Progenitor cell of endocrine pancreas (in vitro differentiated cells): ENCODE measurements around the gene CRY1. TPM values are rescaled to one million over a fixed set of nuclear protein-coding genes. Genes with fewer than 3 reads are reported as not detected.

Experiments used
- DNase-seq: peaks from one replicate; pipeline ENCODE4 v3.0.0; 2021; ENCODE audit warnings: low spot score; ENCODE audit not compliant: unreplicated experiment
- H3K27ac Mint-ChIP-seq: 2 replicates; pipeline ENCODE4 v1.8.0; 2021; ENCODE audit warnings: mild to moderate bottlenecking, moderate library complexity, mixed read lengths
- H3K27me3 Mint-ChIP-seq: 2 replicates; pipeline ENCODE4 v1.8.0; 2021; ENCODE audit warnings: mixed read lengths
- H3K36me3 Mint-ChIP-seq: 2 replicates; pipeline ENCODE4 v1.8.0; 2022; ENCODE audit warnings: mixed read lengths; ENCODE audit not compliant: insufficient read depth
- H3K4me1 Mint-ChIP-seq: 2 replicates; pipeline ENCODE4 v1.8.0; 2021; ENCODE audit warnings: low read depth, mixed read lengths
- H3K4me3 Mint-ChIP-seq: 2 replicates; pipeline ENCODE4 v1.8.0; 2021; ENCODE audit warnings: low read depth, mild to moderate bottlenecking, moderate library complexity, mixed read lengths
- H3K9me3 Mint-ChIP-seq: 2 replicates; pipeline ENCODE4 v1.8.0; 2021; ENCODE audit warnings: low read depth, mixed read lengths
- total RNA-seq: library from RNA; stranded (reverse); gene quantifications from 2 replicates; pipeline ENCODE4 v1.2.1, GENCODE V29; 2021
- TF ChIP-seq, protein P1 (sequence below): fragments of 200-600 bp; sonication (generic); IDR thresholded peaks from one replicate; pipeline ENCODE4 v1.5.0; 2021; ENCODE audit warnings: antibody characterized with exemption, mild to moderate bottlenecking; ENCODE audit not compliant: unreplicated experiment

The CRY1 gene
- total RNA-seq, 1 donor from 2014 or later = 26.9 TPM

DNA sequence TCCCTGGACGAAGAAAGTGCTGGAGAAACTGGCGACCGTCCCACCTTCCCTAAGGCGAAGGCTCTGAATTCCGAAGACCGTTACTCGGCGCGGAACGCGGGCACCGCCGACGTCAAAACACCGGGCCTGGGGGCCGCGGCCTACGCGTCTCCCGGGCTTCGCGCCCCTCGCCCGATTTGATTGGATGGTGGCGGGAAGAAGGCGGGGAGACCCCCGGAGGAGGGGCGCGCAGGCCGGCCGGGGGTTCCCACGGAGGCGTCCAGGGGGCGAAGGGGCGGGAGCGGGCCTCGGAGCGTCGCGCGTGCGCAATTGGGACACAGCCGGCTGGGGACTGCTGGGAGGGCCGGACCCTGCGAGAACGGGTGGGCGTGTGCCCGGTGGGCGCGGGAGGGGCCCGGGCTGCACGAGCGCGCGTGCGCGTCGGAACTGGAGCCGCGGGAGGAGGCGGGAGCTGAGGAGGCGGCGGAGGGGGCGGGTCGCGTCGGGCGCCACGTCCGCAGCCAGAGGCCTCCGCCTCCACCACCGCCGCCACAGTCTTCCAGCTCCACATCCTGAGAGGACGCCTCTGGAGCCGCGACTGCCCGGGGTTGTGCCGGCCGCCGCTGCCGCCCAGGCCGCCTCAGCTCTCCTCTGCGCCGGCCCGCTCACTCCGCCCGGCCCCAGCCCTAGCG, 137.8 kb downstream of the CRY1 start, which contains the start of gene TMEM263:
TSS of gene TMEM263 (plus strand) at position 531 of the 671 bp plus-strand sequence. CDS start 11,210 bp downstream, outside the sequence.
- peak; percentile 95 for DNase-seq
- peak within 1 kb of the TSS; percentile 98 for H3K27ac Mint-ChIP-seq
- peak within 1 kb of the TSS; percentile 93 for H3K4me3 Mint-ChIP-seq

DNA sequence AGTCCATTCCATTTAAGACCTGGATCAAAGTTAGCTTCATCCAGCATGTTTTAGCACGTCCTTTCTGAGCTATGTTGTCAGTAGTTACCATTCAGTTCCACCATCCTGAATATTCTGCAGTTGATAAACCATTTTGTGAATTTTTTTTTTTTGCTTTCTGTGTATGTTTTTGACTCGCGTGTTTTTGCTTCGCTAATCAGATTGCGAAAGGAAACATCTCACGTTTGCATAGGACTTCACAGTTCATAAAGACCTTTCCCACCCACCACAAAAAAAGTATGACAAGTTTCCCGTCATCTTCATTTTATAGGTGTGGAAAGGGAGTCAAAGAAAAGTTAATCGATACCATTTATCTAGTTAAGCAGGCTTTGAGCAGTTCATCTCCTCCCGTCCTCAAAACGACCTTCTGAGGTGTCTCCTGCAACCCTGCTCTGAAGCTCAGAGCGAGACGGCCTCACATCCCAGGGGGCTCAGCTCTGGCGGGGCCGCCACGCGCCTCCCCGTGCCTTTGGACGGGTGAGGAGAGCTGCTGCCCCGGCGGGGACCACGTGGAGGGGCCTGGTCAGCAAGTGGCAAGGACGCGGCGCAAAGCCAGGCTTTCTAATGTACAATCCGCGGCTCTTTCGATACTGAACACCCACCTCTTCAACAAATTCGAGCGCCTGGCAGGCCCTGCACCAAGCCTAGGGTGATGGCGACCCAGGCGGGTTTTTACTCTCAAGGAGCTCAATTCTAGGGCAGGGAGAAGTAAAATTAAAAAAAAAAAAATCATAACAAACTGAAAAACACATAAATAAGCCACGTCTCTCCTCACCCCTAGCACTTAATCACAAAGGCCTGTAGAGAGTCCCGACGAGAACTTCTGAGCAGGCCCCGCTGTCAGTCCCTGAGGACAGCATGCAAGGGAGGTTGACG, 138.6 kb downstream of the CRY1 start:
- H3K36me3 Mint-ChIP-seq = no peaks in the 10 kb centered on the region
- peaks cover 24% of the 10 kb centered on the region for H3K27me3 Mint-ChIP-seq
- TF ChIP-seq, protein P1, sequence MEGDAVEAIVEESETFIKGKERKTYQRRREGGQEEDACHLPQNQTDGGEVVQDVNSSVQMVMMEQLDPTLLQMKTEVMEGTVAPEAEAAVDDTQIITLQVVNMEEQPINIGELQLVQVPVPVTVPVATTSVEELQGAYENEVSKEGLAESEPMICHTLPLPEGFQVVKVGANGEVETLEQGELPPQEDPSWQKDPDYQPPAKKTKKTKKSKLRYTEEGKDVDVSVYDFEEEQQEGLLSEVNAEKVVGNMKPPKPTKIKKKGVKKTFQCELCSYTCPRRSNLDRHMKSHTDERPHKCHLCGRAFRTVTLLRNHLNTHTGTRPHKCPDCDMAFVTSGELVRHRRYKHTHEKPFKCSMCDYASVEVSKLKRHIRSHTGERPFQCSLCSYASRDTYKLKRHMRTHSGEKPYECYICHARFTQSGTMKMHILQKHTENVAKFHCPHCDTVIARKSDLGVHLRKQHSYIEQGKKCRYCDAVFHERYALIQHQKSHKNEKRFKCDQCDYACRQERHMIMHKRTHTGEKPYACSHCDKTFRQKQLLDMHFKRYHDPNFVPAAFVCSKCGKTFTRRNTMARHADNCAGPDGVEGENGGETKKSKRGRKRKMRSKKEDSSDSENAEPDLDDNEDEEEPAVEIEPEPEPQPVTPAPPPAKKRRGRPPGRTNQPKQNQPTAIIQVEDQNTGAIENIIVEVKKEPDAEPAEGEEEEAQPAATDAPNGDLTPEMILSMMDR = no peak
- H3K9me3 Mint-ChIP-seq = no peaks in the 10 kb centered on the region
- DNase-seq = peak; percentile 11
- peak overlapping the region; percentile 93 for H3K4me3 Mint-ChIP-seq
- peaks cover 11% of the 10 kb centered on the region for H3K4me1 Mint-ChIP-seq
- peak overlapping the region; percentile 87 for H3K27ac Mint-ChIP-seq

More for the DNA sequence above, 137.8 kb downstream of the CRY1 start, which contains the start of gene TMEM263:
- Mint-ChIP-seq H3K4me1 (peaks cover 11% of the 10 kb centered on the region), H3K27me3 (peaks cover 19% of the 10 kb centered on the region), H3K36me3 (no peaks in the 10 kb centered on the region), H3K9me3 (no peaks in the 10 kb centered on the region)
- TF ChIP-seq, protein P1 = no peak

DNA sequence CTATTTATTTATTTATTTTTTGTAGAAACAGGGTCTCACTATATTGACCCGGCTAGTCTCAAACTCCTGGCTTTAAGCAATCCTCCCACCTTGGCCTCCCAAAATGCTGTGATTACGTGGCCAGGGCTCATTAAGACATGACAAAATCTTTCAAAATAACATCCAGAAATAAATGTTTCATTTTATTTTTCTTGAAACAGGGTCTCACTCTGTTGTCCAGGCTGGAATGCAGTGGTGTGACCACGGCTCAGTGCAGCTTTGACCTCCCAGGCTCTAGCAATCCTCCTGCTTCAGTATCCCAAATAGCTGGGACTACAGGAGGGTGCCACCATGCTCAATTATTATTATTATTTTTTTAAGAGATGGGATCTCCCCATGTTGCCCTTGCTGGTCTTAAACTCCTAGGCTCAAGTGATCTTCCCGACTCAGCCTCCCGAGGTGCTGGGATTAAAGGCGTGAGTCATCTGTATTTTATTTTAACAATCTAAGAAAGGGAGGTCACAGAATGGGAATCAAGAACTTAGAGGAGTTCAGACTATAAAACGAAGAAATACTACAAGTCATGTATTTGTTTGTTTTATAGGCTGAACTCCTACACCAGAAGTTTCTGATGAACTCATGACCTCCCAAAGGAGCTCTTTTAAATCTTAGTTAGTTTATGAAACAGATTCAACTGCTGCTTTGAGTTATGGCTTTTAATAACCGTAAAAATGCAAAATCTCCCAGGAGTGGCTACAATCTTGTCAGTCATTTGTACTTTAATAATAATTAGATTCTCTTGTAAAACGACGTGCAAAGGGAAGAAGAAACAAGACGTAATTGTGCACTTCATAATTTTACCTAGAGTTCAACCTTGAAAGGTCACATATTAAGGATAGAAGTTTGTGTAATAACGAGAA, 139.7 kb downstream of the CRY1 start:
- Mint-ChIP-seq H3K9me3 (peaks cover 2% of the 10 kb centered on the region), H3K27me3 (peaks cover 27% of the 10 kb centered on the region), H3K27ac (no peak overlapping the region), H3K36me3 (no peaks in the 10 kb centered on the region), H3K4me3 (no peak overlapping the region), H3K4me1 (peaks cover 11% of the 10 kb centered on the region)
- DNase-seq = no peak
- TF ChIP-seq, protein P1 = no peak

DNA sequence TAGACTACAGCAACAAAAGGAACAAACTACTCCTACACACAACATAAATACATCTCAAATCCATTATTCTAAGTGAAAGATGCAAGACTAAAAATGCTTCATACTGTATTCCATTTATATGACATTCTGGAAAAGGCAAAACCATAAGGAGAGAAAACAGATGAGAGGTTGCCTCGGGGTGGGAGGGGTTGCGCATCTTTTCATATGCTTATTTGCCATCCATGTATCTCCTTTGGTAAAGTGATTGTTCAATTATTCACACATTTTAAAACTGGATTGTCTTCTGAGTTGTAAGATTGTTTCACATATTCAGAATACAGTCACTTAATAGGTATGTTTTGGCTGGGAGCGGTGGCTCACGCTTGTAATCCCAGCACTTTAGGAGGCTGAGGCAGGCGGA, 142.8 kb downstream of the CRY1 start:
- Mint-ChIP-seq H3K4me1 (no peaks in the 10 kb centered on the region), H3K27ac (no peak overlapping the region), H3K9me3 (peaks cover 12% of the 10 kb centered on the region), H3K36me3 (no peaks in the 10 kb centered on the region), H3K4me3 (no peak overlapping the region), H3K27me3 (peaks cover 30% of the 10 kb centered on the region)
- TF ChIP-seq, protein P1 = no peak
- no peak for DNase-seq

DNA sequence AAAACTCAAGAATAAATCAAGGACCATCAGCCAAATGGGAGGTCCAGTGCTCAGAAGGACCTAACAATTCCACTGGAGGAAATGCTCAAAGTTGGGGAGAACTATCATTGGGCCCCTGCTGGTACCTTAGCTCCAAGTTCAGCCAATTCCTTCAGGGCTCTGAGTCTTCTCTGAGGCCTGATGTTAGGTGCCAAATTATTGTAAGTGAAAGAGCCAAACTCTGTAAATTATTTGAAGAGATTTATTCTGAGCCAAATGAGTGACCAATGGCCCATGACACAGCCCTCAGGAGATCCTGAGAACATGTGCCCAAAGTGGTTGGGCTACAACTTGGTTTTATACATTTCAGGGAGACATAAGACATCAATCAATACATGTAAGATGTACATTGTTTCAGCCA, 145.9 kb downstream of the CRY1 start:
- Mint-ChIP-seq H3K36me3 (no peaks in the 10 kb centered on the region), H3K9me3 (peaks cover 15% of the 10 kb centered on the region), H3K27me3 (peaks cover 25% of the 10 kb centered on the region), H3K4me3 (no peak overlapping the region), H3K4me1 (no peaks in the 10 kb centered on the region), H3K27ac (no peak overlapping the region)
- no peak for DNase-seq
- TF ChIP-seq, protein P1 = no peak
